HepG2 (cell line): ENCODE results near the gene ZFAND2B. TPM values are rescaled to one million over a fixed set of nuclear protein-coding genes. Genes with fewer than 3 reads are reported as not detected.

ENCODE experiments used
- ARID2 ChIP-seq: sonication (generic); formaldehyde crosslinking; IDR thresholded peaks from 2 replicates; pipeline ENCODE4 v1.8.1; 2022; ENCODE audit warnings: mild to moderate bottlenecking, missing genetic modification reagents, borderline replicate concordance
- EP300 ChIP-seq, 3 experiments: sonication (generic) in 1 of 3; formaldehyde crosslinking in 1 of 3; IDR thresholded peaks; 2 replicates each; pipeline versions ENCODE4 v1.5.1 to v1.6.1; 2011 to 2020; ENCODE audit warnings: low read depth in 2 of 3, low read length in 2 of 3, borderline replicate concordance in 1 of 3, improper control_type of control experiment in 1 of 3, mild to moderate bottlenecking in 1 of 3, missing genetic modification reagents in 1 of 3, moderate library complexity in 1 of 3
- KDM5B ChIP-seq: sonication (generic); formaldehyde crosslinking; IDR thresholded peaks from 2 replicates; pipeline ENCODE4 v1.4.0; 2020; ENCODE audit warnings: missing genetic modification reagents, mild to moderate bottlenecking, borderline replicate concordance
- NFATC3 ChIP-seq: sonication (generic); formaldehyde crosslinking; IDR thresholded peaks from 2 replicates; pipeline ENCODE4 v1.5.1; 2020; ENCODE audit warnings: mild to moderate bottlenecking, missing genetic modification reagents
- NFRKB ChIP-seq: fragments of 450-650 bp; IDR thresholded peaks from 2 replicates; pipeline ENCODE4 v1.6.1; 2017
- NONO ChIP-seq, 2 experiments: fragments of 450-650 bp in 1 of 2; sonication (generic) in 1 of 2; formaldehyde crosslinking in 1 of 2; IDR thresholded peaks in 1 of 2; conservative IDR thresholded peaks in 1 of 2; 2 replicates each; pipeline versions ENCODE4 v1.6.1 to v1.8.0; 2017 to 2022; ENCODE audit warnings: mild to moderate bottlenecking in 1 of 2, missing genetic modification reagents in 1 of 2, moderate library complexity in 1 of 2
- RELA ChIP-seq: sonication (generic); formaldehyde crosslinking; IDR thresholded peaks from 2 replicates; pipeline ENCODE4 v1.4.0; 2020; ENCODE audit warnings: missing genetic modification reagents
- ZBTB3 ChIP-seq: sonication (generic); formaldehyde crosslinking; IDR thresholded peaks from 2 replicates; pipeline ENCODE4 v1.4.0; 2020; ENCODE audit warnings: low read depth, mild to moderate bottlenecking, moderate library complexity, missing genetic modification reagents, borderline replicate concordance
- ZHX2 ChIP-seq, 2 experiments: sonication (generic) in 1 of 2; formaldehyde crosslinking in 1 of 2; IDR thresholded peaks; 2 replicates each; pipeline versions ENCODE4 v1.6.1 to v1.9.0; 2014 to 2022; ENCODE audit warnings: antibody characterized with exemption in 1 of 2, borderline replicate concordance in 1 of 2, inconsistent platforms in 1 of 2, low read depth in 1 of 2, missing genetic modification reagents in 1 of 2
- ZNF205 ChIP-seq: IDR thresholded peaks from 2 replicates; pipeline ENCODE4 v1.6.1; 2018; ENCODE audit warnings: missing biosample characterization, missing genetic modification reagents
- ZNF3 ChIP-seq: IDR thresholded peaks from 2 replicates; pipeline ENCODE4 v1.7.0; 2017; ENCODE audit warnings: inconsistent platforms
- ZNF333 ChIP-seq: sonication (generic); formaldehyde crosslinking; IDR thresholded peaks from 2 replicates; pipeline ENCODE4 v1.4.0; 2020; ENCODE audit warnings: mild to moderate bottlenecking, missing genetic modification reagents, borderline replicate concordance
- ZNF788 ChIP-seq: sonication (generic); formaldehyde crosslinking; IDR thresholded peaks from 2 replicates; pipeline ENCODE4 v1.5.0; 2020; ENCODE audit warnings: mild to moderate bottlenecking, missing genetic modification reagents, borderline replicate concordance
- polyA plus RNA-seq, 8 experiments: library from polyadenylated mRNA; depleted of rRNA in 3 of 8; stranded (reverse) in 7 of 8; unstranded in 1 of 8; fragments of >200 nt; fragmentation: Illumina TruSeq in 4 of 8; extraction: Trizol in 4 of 8; gene quantifications; 2 replicates each; pipeline versions ENCODE4 v1.2.1 to v1.2.3, GENCODE V29; 2011 to 2016; ENCODE audit warnings: low read depth in 4 of 8, missing spikeins in 1 of 8, mixed read lengths in 1 of 8; ENCODE audit not compliant: insufficient read depth in 1 of 8
- total RNA-seq, 5 experiments: library from RNA; depleted of rRNA; stranded (reverse); fragments of >200 nt; fragmentation: Illumina TruSeq; extraction: Trizol; gene quantifications; 2 replicates each; pipeline ENCODE4 v1.2.3, GENCODE V29; 2016; ENCODE audit warnings: low read depth in 1 of 5
- TF ChIP-seq, protein P1 (sequence below): sonication (generic); formaldehyde crosslinking; IDR thresholded peaks from 2 replicates; pipeline ENCODE4 v1.4.0; 2020; ENCODE audit warnings: missing genetic modification reagents
- TF ChIP-seq, protein P2 (sequence below), 2 experiments: sonication (generic) in 1 of 2; formaldehyde crosslinking in 1 of 2; IDR thresholded peaks; 2 replicates each; pipeline versions ENCODE4 v1.4.0 to v1.6.1; 2016 to 2020; ENCODE audit warnings: borderline replicate concordance in 1 of 2, low read depth in 1 of 2, mild to moderate bottlenecking in 1 of 2, missing genetic modification reagents in 1 of 2

Gene ZFAND2B
- total and polyA plus RNA-seq, 2 of the 13 experiments (the other 11 are each of a cell fraction or from before 2014, with no cell fraction given): 53.3 to 115 TPM

GRCh38 chr2:219207134-219207883 is 727 bp downstream of the ZFAND2B start (continued):
- 0 out of 2 replicates have a peak, but pooled peaks have one; percentile 20 for TF ChIP-seq ZBTB3 (CRISPR knock-in tag)
- no peak for TF ChIP-seq NFRKB
- TF ChIP-seq ZHX2 (IDR thresholded peaks at IDR 0.05; ENCODE audit: low read depth): 0 out of 2 replicates have a peak, but pooled peaks have one; percentile 8
- no peak for TF ChIP-seq ZHX2 (CRISPR knock-in tag; IDR thresholded peaks at IDR 0.05; ENCODE audit: borderline replicate concordance)
- TF ChIP-seq, protein P1, sequence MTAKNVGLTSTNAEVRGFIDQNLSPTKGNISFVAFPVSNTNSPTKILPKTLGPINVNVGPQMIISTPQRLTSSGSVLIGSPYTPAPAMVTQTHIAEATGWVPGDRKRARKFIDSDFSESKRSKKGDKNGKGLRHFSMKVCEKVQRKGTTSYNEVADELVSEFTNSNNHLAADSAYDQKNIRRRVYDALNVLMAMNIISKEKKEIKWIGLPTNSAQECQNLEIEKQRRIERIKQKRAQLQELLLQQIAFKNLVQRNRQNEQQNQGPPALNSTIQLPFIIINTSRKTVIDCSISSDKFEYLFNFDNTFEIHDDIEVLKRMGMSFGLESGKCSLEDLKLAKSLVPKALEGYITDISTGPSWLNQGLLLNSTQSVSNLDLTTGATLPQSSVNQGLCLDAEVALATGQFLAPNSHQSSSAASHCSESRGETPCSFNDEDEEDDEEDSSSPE (CRISPR knock-in tag): no peak
- TF ChIP-seq NFATC3 (CRISPR knock-in tag): 0 out of 2 replicates have a peak, but pooled peaks have one; percentile 9
- TF ChIP-seq ARID2 (CRISPR knock-in tag): no peak
- TF ChIP-seq KDM5B: no peak; the same call in 1 of the 2 replicates
- peak; percentile 65 for TF ChIP-seq ZNF788
- TF ChIP-seq NONO (IDR thresholded peaks at IDR 0.05): no peak
- no peak for TF ChIP-seq NONO (CRISPR knock-in tag; conservative IDR thresholded peaks at IDR 0.05)
- no peak for TF ChIP-seq ZNF3 (CRISPR knock-in tag)
- no peak for TF ChIP-seq EP300 (IDR thresholded peaks at IDR 0.05; ENCODE audit: low read depth in 2 of 2, low read length in 2 of 2)
- TF ChIP-seq EP300 (CRISPR knock-in tag; IDR thresholded peaks at IDR 0.05; ENCODE audit: borderline replicate concordance): 0 out of 2 replicates have a peak, but pooled peaks have one; percentile 23
- no peak for TF ChIP-seq RELA (CRISPR knock-in tag)
- peak; percentile 40; the same call in 1 of the 2 replicates for TF ChIP-seq ZNF333 (CRISPR knock-in tag)
- TF ChIP-seq, protein P2, sequence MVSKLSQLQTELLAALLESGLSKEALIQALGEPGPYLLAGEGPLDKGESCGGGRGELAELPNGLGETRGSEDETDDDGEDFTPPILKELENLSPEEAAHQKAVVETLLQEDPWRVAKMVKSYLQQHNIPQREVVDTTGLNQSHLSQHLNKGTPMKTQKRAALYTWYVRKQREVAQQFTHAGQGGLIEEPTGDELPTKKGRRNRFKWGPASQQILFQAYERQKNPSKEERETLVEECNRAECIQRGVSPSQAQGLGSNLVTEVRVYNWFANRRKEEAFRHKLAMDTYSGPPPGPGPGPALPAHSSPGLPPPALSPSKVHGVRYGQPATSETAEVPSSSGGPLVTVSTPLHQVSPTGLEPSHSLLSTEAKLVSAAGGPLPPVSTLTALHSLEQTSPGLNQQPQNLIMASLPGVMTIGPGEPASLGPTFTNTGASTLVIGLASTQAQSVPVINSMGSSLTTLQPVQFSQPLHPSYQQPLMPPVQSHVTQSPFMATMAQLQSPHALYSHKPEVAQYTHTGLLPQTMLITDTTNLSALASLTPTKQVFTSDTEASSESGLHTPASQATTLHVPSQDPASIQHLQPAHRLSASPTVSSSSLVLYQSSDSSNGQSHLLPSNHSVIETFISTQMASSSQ (IDR thresholded peaks at IDR 0.05; ENCODE audit: low read depth): no peak
- TF ChIP-seq, protein P2 (CRISPR knock-in tag; IDR thresholded peaks at IDR 0.05; ENCODE audit: borderline replicate concordance): 0 out of 2 replicates have a peak, but pooled peaks have one; percentile 6
- TF ChIP-seq ZNF205 (CRISPR knock-in tag): no peak
